HG03565 (cell line): ENCODE results near the gene DCAF8.

Experiments used
- ATAC-seq: cut with Tn5 transposase; IDR thresholded peaks from one replicate; pipeline ENCODE4 v1.9.1; 2021; ENCODE audit warnings: mild to moderate bottlenecking, moderate library complexity; ENCODE audit not compliant: unreplicated experiment

DCAF8 gene

GRCh38 chr1:160177667-160178066 lies 84.7 kb downstream of the DCAF8 start:
- no peak for ATAC-seq

GRCh38 chr1:160177231-160177630 lies 85.1 kb downstream of the DCAF8 start:
- no peak for ATAC-seq

DNA sequence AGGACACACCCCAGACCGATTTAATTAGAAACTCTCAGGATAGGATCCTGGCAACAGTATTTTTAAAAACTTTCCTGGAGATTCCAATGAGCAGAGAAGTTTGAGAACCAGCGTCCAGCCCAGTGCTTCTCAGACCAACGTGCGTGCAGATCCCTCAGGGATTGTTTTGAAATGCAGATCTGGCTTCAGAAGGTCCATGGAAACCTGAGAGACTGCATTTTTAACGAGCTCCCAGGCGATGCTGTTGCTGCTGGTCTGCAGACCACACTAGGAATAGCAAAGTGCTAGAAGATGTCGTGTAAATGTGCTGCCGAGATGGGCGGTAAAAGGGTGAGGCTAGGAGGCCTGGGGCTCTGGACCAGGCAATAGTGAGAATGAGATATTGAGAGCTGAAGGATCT lies 90.4 kb downstream of the DCAF8 start:
- no peak for ATAC-seq

DNA sequence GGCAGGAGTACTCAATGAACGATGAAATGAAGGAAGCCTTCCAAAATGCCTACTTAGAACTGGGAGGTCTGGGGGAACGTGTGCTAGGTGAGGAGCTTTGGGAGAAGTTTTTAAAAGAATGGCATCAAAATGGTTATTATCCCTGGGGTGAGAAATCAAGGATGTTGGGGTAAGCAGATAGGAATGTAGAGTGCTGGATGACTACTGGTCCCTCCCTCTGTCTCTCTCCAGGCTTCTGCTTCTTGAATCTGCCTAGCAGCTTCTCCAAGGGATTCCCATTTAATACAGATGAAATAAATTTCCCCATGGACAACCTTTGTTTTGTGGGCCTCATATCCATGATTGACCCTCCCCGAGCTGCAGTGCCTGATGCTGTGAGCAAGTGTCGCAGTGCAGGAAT lies 91.0 kb downstream of the DCAF8 start:
- ATAC-seq = no peak

GRCh38 chr1:160169553-160170399 lies 92.6 kb downstream of the DCAF8 start:
- no peak for ATAC-seq

DNA sequence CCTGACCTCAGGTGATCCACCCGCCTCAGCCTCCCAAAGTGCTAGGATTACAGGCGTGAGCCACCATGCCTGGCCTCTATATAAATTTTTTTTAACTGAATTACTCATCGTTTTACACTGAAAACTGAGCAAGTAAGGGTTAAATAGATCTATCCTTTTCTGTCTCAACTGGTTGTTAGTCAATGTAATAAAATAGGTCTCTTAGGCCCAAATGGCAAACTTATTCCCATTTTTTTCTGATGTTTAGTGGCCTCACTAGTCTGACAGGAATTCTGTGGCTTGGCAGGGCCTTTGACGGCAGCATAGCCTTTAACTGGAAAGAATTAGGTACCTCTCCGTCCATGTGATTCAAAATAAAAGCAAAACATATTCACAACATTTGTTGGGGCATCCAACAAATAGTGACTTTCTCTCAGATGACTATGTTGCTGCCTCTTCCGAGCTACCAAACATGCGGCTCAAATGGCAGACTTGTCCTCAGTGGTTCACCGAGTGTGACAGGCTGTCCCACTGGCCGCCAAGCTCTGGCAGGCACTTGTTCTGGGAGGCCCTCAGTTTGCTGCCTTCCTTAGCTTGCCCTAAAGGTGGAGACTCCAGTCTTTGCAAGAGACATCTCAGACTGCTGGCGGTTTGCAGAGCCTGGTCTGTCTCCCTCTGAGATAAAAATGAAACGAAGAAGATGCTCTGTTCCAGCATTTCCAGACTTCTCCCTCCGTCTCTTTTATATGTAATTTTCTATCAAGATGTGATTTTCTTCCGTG lies 93.6 kb downstream of the DCAF8 start:
- ATAC-seq = no peak

GRCh38 chr1:160168016-160168415 lies 94.3 kb downstream of the DCAF8 start:
- ATAC-seq = no peak

- no peak for ATAC-seq
Observed at GRCh38 chr1:160167580-160167979, 94.8 kb downstream of the DCAF8 start.

DNA sequence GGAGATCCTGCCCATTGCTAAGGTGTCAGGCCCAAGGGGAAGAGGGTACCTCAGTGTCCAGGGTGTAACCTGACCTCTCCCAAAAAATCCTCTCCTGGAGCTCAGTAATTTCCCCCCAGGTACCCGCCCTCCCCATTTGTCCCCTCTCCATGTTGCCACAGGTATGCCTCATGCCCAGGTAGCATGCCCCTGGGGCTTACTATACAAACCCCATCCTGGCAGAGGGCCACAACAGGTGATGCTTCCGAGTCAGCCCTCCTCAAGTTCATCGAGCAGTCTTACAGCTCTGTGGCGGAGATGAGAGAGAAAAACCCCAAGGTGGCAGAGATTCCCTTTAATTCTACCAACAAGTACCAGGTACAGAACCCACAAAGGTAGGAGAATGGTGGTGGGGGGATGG lies 95.3 kb downstream of the DCAF8 start:
- no peak for ATAC-seq

DNA sequence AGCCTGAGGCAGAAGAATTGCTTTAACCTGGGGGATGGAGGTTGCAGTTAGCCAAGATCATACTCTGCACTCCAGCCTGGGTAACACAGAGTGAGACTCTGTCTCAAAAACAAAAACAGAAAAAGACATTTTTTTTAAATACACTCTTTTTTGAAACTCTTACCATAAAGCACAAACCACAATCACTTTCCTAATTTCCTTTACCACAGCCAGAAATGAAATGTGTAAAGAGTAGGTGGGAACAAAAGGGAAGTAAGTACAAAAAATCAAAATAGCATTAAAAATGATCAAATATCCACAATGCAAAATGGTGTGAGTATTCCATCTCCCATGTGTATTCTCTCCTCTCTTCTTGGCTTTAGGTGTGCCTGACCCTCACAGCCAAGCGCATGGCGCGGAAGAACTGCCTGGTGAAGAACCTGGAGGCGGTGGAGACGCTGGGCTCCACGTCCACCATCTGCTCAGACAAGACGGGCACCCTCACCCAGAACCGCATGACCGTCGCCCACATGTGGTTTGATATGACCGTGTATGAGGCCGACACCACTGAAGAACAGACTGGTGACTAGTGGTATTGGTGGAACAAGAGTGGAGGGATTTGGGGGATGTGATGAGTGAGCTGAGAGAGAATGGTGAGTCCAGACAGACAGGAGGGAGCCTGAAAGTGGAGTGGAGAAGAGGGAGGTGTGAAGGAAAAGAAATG lies 96.0 kb downstream of the DCAF8 start:
- ATAC-seq = no peak
